ENCODE measurements around the gene SLC25A34. TPM values are rescaled to one million over a fixed set of nuclear protein-coding genes. Genes with fewer than 3 reads are reported as not detected.

SLC25A34 gene
- total RNA-seq, 1 experiment from 2014 or later = not detected

- no peak for DNase-seq (ENCODE audit: low spot score)
Measured at GRCh38 chr1:15733218-15733725, 2.8 kb upstream of the SLC25A34 start.

DNA sequence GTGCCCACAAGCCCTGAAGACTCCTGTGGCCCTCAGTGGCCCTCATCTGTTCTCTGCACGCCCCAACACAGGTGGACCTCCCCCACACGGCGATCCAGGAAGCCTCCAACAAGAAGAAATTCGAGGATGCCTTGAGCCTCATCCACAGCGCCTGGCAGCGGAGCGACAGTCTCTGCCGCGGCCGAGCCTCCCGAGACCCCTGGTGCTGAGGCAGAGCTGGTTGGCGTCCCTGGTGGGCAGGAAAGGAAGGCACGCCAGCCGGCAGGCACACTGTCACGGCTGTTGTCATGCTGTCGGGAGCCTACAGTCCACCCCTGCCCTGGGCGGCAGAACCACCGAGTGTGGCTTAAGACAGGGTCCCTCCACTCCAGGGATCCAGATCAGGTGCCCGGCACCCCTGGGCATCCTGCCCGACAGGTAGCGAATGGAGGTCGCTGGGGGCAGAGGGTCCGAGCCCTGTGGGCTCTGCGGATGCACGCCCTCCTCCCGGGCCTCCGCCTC, 2.3 kb upstream of the SLC25A34 start:
- DNase-seq (ENCODE audit: low spot score) = no peak

- no peak for DNase-seq (ENCODE audit: low spot score)
Measured at GRCh38 chr1:15734296-15734695, 1.8 kb upstream of the SLC25A34 start.

DNA sequence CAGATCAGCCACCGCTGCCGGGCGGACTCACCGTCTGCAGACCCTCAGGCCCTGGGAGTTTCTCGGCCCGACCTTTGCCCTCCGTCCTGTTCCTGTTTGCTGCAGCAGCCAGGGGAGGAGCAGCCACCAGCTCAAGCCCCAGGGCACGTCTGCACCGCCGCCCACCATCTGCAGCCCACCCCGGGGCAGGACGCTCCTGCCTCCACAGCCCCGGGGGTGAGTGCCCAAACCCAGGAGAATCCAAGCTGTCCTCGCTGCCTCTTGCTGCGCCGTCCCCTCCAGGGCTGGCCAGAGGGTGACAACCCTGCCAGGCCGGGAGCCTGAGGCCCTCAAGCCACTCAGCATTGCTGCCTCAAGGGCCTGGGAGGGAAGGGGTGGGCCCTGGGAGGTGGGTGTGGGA, 1.2 kb upstream of the SLC25A34 start:
- no peak for DNase-seq (ENCODE audit: low spot score)

DNA sequence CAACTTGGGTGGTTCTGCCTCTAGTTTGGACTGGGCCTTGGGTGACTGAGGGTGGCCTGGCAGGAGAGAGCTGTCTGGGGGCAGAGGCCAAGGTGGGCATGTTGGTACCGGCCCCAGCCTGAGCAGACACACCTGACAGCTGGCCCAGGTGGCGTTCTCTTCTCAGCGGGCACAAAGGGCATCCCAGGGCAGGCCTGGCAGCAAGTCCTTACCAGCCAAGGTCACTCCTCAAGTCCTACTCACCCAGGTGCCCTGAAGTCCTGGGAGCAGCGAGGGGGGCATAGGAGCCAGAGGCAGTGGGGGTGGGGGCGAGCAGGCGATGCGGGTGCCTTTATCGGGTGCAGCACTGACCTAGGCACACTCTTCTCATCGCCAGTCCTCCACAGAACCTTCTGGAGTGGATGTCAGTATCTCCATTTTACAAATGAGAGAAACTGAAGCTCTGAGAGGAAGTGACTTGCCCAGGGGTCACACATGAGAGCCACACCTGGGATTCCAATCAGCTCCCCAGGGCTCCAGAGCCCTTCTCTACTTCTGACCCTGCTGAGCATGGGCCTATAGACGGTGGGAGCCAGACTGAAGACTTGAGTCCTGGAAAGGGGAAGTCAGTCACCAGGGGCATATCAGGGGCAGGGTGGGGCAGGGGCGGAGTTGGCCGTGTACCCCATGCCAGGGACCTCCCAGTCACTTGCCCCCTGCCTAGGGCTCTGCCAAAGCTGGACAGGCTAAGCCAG, 587 bp upstream of the SLC25A34 start:
- DNase-seq (ENCODE audit: low spot score) = no peak

- no peak for DNase-seq (ENCODE audit: low spot score)
Measured at GRCh38 chr1:15736892-15737261, 819 bp downstream of the SLC25A34 start.

- no peak for DNase-seq (ENCODE audit: low spot score)
Measured at GRCh38 chr1:15737324-15738319, 1.6 kb downstream of the SLC25A34 start.

GRCh38 chr1:15738416-15739113, 2.5 kb downstream of the SLC25A34 start:
- no peak for DNase-seq (ENCODE audit: low spot score)

DNA sequence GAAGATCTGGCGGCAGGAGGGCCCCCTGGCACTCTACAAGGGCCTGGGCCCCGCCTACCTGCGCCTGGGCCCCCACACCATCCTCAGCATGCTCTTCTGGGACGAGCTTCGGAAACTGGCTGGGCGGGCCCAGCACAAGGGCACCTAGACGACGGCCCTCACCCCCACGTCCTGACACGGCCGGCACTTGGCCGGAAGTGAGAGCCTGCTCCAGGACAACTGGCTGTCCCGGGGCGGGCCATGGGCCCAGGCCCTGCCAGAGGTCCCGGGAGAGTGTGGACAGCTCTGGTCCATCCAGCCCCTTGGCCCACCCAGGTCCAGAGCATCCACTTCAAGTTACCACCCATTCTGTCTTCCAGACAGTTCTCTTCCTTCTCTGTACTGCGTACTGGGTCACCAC, 3.2 kb downstream of the SLC25A34 start:
- no peak for DNase-seq (ENCODE audit: low spot score)

DNA sequence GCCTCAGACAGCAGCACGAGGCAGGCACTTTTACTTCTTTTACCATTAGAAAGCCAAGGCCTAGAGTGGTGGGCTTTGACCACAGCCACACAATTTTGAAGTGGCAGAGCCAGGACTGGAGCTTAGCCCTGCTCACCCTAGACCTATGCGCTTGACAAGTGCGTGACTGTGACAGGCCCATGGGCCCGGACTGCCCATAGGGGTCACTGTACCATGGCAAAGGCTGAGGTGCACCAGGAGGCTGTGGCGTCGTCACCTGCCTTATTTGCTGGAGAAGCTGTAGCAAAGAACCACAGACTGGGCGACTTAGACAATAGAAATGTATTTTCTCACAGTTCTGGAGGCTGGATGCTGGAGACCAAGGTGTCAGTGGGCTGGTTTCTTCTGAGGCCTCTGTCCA, 3.7 kb downstream of the SLC25A34 start:
- DNase-seq (ENCODE audit: low spot score) = no peak

- DNase-seq (ENCODE audit: low spot score) = peak; percentile 90
Measured at GRCh38 chr1:15740924-15741850, 5.1 kb downstream of the SLC25A34 start.

DNA sequence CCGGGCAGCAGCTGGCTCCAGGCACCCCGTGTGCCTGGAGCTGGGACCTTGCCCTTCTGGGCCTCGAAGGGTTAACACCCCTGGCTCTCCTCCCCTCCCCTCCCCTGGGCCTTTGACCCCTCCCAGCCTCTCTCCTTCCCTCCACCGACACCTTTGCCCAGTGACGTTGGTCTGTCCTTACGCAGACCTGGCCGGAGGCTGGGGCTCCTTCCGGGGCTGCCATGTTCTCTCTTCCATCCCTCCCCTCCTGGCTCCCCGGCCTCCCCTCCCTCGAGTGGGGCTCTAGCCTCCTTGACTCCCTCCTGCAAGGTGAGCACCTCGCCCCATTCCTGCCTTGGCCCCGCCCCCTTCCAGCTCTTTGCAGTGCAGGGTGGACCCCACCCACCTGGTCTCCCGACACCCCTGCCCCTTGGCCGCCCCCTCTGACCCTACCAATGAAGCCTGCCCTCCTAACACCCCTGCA, 6.3 kb downstream of the SLC25A34 start, which contains the start of gene TMEM82:
TSS of gene TMEM82 (plus strand) at position 161 of the 463 bp plus-strand sequence. CDS start at position 222, 61 bp downstream.
- DNase-seq (ENCODE audit: low spot score) = no peak

DNA sequence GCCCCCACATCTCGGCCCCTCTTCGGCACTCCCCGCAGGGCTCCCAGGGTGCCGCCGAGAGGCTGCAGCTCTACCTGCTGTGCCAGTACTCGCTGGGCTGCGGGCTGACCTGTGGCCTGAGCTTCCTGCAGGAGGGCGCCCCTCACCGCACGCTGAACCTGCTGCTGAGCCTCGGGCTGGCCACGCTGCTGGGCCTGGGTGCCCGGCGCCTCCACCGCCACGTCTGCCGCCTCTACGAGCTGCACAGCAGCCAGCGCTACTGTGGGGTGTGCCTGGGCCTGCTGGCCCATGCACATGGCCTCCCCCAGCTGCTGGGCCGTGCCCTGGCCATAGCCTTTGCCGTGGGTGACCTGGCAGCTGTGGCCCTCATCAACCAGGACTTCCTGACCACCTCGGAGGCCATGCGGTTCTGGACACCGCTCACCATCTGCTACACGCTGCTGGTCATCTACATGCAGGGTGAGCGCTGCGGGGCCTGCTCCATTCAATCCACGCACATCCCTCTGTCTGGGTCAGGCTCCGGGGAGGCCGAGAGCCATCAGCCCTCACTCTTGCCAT, 8.1 kb downstream of the SLC25A34 start:
- DNase-seq (ENCODE audit: low spot score) = no peak

DNA sequence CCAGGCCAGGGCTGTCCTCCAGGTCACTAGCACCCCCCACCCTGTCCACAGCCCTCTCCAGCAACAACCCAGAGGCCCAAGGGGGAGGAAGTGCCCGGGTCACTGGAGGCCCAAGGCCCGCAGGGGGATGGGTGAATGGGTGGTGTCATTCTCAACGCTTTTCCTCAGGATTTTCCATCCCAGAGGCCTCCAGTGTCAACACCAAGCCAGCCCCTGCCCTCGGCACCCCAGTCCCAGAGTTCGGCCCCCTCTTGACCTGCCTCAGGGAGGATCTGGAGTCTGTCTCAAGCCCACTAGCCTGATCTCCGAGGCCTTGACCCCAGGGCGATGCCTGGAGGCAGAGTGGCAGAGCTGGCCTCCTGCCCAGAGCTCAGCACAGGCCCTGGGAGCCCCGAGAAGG, 11.3 kb downstream of the SLC25A34 start:
- no peak for DNase-seq (ENCODE audit: low spot score)

GRCh38 chr1:15748264-15748663, 12.2 kb downstream of the SLC25A34 start:
- DNase-seq (ENCODE audit: low spot score) = no peak

DNA sequence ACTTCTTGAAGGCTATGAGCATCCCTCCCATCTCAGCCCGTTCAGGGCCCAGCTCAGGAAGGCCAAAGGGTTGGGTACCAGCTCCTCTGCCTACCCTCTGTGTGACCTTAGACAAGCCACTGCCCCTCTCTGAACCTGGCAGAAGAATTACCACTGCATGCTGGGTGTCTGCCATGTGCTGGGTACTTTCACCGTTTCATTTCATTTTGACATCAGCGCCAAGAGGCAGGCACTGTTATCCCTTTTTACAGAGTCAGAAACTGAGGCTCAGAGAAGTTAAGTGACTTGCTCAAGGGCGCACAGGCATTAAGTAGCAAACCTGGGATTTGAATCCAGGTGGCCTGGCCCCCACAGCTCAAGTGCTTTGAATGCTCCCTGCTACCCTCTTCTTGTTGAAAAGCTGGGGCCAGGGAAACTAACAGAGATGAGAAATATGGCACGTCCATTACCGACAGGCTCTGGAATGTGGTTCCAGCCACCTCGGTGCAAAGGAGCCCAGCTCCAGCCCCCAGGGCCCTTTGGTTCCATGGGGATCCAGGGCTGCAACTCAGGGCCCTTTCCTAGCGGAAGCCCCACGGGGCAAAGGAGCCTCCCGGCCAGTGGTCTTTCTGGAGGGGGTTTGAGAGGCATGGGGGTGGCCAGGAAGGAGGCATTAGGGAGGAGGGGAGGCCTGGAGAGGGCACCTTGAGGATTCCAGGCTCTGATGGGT, 12.8 kb downstream of the SLC25A34 start:
- no peak for DNase-seq (ENCODE audit: low spot score)

- DNase-seq (ENCODE audit: low spot score) = no peak
Measured at GRCh38 chr1:15749399-15750291, 13.6 kb downstream of the SLC25A34 start.

- DNase-seq (ENCODE audit: low spot score) = no peak
Measured at GRCh38 chr1:15750924-15751323, 14.9 kb downstream of the SLC25A34 start.
